Hematopoietic multipotent progenitor cell treated with erythropoietin and hydrocortisone succinate and interleukin-3 and kit ligand, for 8 days (in vitro differentiated cells): ENCODE data around the gene OR9I1.

ENCODE experiments used
- DNase-seq: peaks from one replicate; pipeline ENCODE4 v3.0.0-alpha.2; 2015

Gene OR9I1, protein sequence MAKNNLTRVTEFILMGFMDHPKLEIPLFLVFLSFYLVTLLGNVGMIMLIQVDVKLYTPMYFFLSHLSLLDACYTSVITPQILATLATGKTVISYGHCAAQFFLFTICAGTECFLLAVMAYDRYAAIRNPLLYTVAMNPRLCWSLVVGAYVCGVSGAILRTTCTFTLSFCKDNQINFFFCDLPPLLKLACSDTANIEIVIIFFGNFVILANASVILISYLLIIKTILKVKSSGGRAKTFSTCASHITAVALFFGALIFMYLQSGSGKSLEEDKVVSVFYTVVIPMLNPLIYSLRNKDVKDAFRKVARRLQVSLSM

DNA sequence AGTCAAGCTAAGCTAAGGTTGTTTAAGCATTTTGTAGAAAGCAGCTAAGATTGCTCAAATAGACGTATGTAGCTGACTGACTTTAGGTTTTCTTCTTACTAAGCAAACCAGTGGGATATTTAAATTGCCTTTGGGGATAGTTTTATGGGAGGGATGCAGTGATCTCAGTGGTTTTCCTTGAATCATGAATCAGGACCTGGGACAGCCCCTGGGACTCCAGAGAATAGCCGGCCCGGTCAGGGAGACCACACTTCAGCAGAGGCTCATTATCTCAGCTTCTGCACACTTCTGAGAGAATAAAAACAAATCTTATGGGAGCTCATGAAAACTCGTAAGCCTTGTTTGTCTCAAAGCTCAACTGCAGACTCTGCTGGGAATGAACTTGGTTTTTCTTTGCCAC, at the start of gene OR9I1:
Gene OR9I1, minus strand, starts transcription at position 62 of the 400 bp plus-strand sequence. CDS start 6,086 bp downstream, outside the sequence.
- no peak for DNase-seq

DNA sequence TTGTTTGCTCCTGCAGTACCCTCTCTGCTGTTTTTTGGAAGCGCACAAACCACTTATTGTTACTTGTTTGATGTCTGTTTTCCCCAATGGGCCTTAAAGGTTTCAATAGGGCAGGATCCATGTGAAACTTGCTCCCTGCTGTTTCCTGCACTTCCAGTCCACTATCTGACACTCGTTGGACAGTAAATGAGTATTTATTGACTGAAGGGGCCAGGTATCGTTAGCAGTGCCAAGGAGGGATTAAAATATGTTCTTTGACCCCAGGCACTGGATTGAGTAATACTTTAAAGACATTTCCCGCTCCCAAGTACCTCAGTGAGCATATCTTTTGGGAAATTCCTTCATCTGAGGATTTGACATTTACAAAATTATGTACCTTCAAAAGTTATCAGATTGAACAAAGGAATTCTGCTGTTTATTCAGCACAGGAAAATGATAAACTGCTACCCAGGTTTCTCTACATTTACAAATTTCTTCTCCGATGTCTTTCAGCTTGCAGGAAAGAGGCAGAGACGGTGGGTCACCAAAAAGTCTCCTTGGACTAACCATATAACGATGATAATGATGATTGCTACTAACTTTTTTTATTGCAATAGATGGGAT, 40.3 kb upstream of the OR9I1 start:
- no peak for DNase-seq

DNA sequence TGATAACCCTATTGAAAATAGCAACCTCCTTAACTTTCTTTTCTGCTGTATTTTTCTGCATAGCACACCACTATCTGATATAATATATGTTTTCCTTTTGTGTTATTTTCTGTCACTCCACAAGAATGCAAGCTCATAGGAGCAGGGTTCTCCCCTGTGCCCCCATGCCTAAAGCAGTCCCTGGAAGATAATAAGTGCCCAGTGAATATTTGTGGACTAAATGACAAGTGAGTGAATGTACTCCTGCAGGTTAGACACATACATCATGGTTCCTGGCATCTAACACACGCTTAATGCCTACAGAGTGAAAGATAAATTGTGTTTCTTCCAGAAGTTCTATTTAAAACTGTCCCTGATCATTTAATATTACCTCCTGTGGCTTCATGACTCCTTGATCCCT, 39.7 kb upstream of the OR9I1 start:
- no peak for DNase-seq

DNA sequence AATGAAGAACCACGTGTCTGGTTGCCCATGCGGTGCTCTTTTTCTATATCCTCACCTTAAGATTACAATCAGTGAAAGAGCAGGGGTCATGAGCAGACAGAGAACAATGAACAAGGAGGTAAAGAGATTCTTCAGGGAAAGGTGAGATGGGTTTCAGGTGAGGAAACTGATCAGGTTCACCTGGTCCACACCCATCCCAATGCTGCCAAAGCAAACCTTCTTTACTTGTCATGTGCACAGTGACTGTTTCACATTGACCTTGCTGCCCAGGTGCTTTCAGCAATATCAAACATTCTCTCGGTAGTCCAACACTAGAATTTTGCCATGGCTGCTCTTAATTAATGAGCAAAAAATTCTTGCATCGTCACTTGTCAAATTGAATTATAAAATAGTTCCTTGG, 39.1 kb upstream of the OR9I1 start:
- no peak for DNase-seq

DNA sequence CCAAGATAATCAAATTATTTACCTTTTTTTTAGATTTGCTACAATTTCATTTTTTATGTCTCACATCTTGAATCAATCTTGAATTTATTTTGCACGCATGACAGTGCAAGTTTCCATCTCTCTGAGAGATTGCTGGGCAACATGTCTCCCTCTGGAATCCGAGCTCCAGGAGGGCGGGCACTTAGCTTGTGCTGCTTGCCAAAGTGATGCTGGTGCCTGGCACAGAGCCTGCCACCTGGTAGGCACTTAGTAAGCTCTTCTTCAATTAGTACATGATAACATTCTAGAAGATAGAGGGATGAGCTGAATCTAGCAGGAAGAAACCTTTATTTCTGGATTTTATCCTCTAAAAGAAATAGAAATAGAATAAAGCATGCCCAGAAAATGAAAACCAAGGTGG, 27.5 kb upstream of the OR9I1 start:
- no peak for DNase-seq

DNA sequence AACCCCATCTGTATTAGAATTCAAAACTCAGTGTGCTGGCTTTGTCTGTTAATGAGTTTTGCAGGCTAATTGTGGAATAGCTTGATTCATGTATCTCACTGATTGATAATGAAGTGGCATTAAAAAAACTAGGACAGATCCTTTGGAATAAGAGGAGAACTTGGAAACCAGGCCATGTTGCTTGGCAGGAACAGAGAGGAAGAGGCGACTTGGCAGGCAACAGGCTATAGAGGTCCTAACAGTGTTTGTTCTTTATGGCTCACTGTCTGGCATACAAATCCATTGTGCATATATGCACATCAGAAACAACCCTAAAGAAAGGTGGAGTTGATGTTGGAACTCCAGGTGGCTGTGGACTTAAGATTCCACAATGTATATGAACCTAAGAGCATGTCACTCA, 17.4 kb upstream of the OR9I1 start:
- no peak for DNase-seq

DNA sequence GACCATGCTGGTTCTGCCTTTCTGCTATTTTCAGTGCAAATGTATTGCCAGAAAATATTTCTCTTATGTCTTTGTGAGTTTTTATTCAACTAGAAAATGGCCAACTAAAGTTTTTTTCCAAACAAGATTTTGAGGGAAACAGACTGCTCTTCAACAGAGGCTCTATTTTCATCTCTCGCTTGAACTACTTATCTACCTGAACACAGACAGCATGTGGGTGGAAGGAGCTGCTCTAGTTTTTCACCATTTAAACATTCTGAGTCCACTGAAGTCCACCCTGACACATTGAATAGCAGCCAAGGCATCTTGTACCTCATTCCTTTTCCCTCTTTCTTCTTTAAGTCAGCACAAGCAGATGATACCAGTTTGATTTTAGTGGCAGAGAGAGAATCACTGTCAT, 9.8 kb upstream of the OR9I1 start:
- DNase-seq = no peak

DNA sequence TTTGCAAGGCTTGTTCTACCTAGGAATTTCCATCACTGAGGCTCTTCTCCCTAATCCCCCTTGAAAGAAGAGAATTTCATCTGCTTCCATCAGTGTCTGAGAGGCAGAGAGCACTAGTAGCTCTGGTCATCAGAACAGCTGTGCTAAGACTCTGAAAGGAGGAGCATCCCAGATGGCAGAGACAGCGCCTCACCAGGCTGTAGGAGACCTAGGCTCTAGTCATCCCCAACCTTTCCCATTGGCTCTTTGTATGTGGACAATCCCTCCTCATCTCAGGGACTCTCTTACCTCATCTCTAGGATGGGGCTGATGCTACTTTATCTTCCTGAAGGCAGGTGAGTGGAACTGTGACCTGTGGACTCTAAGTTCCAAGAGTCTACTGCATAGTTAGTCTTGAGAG, 8.8 kb upstream of the OR9I1 start:
- no peak for DNase-seq

DNA sequence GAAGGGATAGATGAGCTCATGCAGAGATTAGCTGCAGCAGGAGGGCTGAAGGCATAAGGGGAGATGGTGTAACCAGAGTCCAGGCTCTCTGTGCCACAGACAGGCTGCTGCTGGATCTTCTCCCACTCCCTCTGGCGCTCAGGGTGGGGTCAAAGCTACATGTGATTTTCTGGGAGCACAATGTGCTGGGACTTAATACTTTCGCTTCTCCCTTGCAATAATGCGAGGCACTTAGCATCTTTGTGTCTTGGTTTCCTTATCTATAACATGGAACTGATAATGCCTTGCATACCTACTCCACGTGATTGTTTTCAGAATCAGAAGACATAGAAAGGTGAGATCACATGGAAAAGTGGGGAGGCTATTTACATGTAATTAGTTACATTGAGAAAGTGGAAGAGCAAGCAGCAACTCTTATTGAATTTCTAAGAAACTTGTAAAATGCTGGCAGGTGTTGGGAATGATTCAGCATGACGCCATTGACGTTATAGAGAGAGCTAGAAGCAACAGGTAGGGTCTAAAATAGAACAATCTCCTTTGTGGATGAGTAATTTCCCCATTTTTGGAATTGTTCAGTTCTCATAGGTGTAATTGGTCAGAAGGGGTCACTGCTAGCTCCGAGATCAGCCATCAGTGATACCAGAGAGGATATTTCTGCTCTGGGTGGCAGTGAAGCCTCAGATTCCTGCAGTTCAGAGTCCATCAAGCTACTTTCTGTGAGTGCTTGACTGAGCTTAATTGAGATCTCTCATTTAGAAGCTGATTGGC, 8.2 kb upstream of the OR9I1 start:
- no peak for DNase-seq

DNA sequence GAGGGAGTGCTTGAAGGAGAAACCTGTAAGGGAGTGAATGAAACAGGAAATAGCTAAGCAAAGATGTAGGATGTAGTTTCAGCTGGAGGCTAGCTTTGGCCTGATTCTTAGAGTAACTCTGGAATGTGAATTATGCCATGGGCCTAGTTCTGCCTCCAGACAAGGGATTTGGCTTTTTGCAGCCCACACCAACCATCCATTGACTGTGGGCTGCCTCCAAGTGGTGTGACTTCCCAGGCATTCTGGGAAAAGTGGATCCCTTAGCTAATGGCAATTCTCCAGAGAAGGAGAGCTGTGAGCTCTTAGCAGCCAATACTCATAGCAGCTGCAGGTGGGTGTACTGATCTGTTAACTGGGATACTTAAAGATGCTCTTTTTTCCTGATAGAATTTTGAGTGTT, 2.0 kb upstream of the OR9I1 start:
- DNase-seq = no peak

DNA sequence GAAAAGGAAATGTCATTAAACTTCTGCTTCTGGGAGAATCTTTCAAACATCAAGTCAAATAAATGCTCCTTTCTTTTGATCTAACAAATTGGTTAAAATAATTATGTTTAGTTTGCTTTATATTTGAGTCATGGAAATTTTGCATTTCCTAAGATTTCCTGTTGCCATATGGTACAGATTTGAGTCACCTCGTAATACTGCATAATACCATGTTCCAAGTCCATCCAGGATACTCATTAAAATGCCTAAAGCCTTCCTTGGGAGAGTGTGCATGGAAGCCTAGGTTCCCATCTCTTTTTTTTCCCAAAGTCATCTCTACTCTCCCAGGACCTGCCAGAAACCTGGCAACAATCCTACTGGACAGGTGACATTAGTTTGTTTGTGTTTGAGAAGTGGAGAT, 4.2 kb downstream of the OR9I1 start:
- DNase-seq = no peak

DNA sequence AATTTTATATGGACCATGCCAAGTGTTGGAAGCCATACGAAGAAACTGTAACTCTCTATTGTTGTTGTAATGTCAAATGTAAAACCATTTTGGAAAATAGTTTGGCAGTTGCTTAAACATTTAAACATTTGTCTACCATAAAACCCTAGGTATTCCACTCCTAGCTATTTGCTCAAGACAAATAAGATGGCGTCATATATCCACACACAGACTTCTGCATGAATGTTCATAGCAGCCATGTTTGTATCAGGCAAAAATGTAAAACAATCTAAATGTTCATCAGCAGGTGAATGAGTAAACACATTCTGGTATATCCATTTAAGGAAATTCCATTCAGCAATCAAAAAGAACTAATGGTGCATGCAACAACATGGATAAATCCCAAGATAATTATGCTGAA, 27.9 kb downstream of the OR9I1 start:
- no peak for DNase-seq

DNA sequence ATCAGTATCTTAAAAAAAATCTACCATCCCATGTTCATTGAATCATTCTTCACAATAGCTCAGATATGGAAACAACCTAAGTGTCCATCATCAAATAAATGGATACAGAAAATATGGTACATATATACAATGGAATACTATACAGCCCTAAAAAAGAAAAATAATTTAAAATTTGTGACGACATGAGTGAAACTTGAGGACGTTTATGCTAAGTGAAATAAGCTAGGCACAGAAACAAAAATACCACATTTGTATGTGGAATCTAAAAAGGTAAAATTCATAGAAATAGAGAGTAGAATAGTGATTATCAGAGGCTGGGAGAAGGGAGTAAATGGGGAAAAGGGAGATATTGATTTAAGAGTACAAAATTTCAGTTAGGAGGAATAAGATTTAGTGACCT, 38.8 kb downstream of the OR9I1 start:
- no peak for DNase-seq

DNA sequence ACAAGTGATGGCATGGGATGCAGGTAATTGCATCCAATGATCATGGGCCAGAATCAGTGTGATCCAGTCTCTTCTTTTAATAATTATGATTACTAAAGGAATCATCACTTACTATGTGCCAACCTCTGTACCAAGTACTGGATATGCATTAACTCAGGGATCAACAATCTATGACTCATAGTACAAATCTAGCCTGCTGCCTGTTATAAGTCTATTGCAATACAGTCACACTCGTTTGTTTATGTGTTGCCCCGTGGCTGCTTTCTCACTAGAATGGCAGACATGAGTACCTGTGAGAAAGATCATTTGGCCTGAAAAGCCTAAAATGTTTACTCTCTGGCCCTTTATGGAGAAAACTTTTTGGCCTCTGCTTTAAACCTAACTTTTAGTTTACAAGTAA, 49.5 kb downstream of the OR9I1 start:
- DNase-seq = no peak

DNA sequence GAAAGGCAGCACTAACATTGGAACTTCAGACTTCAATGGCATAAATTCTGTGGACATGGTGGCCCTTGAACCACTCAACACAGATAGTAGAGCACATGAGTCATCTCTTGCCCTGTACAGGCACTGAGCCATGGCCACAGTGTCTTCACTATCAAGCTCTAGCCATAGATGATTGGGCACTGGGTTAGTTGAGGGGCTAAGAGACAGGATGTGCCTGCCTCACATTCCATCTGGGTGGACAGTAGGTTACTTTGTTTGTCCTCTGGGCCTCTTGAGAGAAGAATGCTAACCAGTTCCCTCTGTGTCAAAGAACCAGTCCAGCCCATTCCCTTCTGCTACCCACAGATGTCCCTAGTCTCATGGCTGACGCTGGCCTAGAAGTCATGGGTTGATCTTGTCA, 54.7 kb downstream of the OR9I1 start:
- DNase-seq = no peak

DNA sequence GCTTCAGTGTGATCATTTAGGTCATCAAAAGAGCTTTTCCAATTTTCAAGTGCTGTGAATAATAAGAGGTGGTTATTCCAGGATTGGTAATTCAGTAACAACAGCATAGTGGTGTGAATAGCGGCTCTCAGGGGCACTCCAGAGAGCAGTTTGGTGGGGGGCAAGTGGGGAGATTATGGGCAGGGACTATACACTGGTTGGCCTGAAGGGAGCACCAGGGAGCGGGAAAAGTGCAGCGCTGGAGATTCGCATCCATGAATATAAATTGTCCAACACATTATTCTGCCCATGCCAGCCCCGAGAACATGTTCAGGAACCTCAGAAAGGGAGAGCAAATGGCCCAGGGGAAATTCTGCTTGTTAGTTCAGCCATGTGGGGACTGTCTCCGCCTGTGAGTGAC, 56.7 kb downstream of the OR9I1 start:
- no peak for DNase-seq

DNA sequence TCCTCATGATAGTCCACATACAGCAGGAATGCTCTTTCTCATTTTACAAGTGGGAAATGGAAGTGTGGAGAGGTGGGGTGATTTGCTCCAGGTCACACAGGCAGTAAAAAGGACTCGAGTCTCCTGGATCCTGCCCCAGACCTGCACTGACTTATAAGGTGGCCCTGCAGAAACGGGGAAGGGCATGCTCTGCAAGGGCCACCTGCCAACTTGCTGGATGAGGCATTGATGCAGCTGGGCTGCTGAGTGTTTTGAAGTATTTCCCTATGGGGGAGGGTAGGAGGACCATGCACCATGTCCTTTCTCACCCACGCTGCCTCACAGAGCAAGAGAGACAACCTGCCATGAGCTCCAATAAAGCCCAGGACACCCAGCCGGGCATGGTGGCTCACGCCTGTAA, 57.6 kb downstream of the OR9I1 start:
- no peak for DNase-seq
